ENCODE results near the gene ZC3HAV1. TPM values are rescaled to one million over a fixed set of nuclear protein-coding genes. Genes with fewer than 3 reads are reported as not detected.
"Not testable (repeated sequence)": the region's sequence is repeated elsewhere in the genome, so short reads cannot be mapped to it uniquely, and the experiment has no call there.

ZC3HAV1 gene
- polyA plus RNA-seq, 1 of the 3 experiments (the other 2 are of a cell fraction) = 11.2 TPM

GRCh38 chr7:139131601-139132041 is 22.1 kb upstream of the ZC3HAV1 start:
- WGBS (ENCODE audit: low lambda C conversion rate) = 95% methylated on average over 2 of the region's 2 CpGs
- Histone ChIP-seq H3K9me3 (no peaks in the 10 kb centered on the region), H3K27ac (ENCODE audit: low read depth in 2 of 2, low read length in 1 of 2) (no peak overlapping the region), H3K36me3 (replicated peaks in 1 of 2; ENCODE audit: control insufficient read depth in 1 of 2, insufficient read depth in 2 of 2, low read length in 1 of 2) (peaks cover 0 to 5% of the 10 kb centered on the region in 2 experiments), H3K79me2 (ENCODE audit: insufficient read depth) (peaks cover 7% of the 10 kb centered on the region; the same call in 1 of the 2 replicates), H3K9me2 (no peaks in the 10 kb centered on the region), H3K4me1 (ENCODE audit: control insufficient read depth in 1 of 2, insufficient read depth in 2 of 2, low read depth in 1 of 2, low read length in 1 of 2) (peaks cover 0 to 7% of the 10 kb centered on the region in 2 experiments; a peak in 2 of 4 replicates), H3K9ac (no peak overlapping the region), H4K20me1 (ENCODE audit: insufficient read depth) (no peaks in the 10 kb centered on the region), H3F3A (replicated peaks; ENCODE audit: insufficient read depth) (peaks cover 7% of the 10 kb centered on the region), H3K27me3 (ENCODE audit: insufficient read depth) (peaks cover 13% of the 10 kb centered on the region), H3K4me3 (ENCODE audit: low read depth in 2 of 2, low read length in 1 of 2) (no peak overlapping the region), H3K4me2 (no peak overlapping the region), H2AFZ (ENCODE audit: low read depth) (peak overlapping the region; percentile 96; the same call in 1 of the 2 replicates)
- DNase-seq = no peak
- POLR2A ChIA-PET = no interaction called here
- CTCF ChIA-PET = interaction anchor here (1.3 kb wide), 1 partner anchor 17 kb away, joined by 4 read pairs; no protein-coding TSS in a partner anchor
- TF ChIP-seq NRF1 (IDR thresholded peaks at IDR 0.05; ENCODE audit: low read depth, low read length) = no peak
- no peak for TF ChIP-seq TCF12 (IDR thresholded peaks at IDR 0.05)

DNA sequence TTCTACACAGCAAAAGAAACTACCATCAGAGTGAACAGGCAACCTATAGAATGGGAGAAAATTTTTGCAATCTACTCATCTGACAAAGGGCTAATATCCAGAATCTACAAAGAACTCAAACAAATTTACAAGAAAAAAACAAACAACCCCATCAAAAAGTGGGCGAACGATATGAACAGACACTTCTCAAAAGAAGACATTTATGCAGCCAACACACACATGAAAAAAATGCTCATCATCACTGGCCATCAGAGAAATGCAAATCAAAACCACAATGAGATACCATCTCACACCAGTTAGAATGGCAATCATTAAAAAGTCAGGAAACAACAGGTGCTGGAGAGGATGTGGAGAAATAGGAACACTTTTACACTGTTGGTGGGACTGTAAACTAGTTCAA is 20.3 kb upstream of the ZC3HAV1 start:
- H3K4me2 ChIP-seq; H3K27ac ChIP-seq (ENCODE audit: low read depth in 2 of 2, low read length in 1 of 2); DNase-seq; H3K4me1 ChIP-seq (ENCODE audit: control insufficient read depth in 1 of 2, insufficient read depth in 2 of 2, low read depth in 1 of 2, low read length in 1 of 2); POLR2A ChIA-PET; H3K9me3 ChIP-seq; H3K9me2 ChIP-seq; H3F3A ChIP-seq (replicated peaks; ENCODE audit: insufficient read depth); H3K36me3 ChIP-seq (replicated peaks in 1 of 2; ENCODE audit: control insufficient read depth in 1 of 2, insufficient read depth in 2 of 2, low read length in 1 of 2); H3K9ac ChIP-seq; H3K4me3 ChIP-seq (ENCODE audit: low read depth in 2 of 2, low read length in 1 of 2); H4K20me1 ChIP-seq (ENCODE audit: insufficient read depth); H2AFZ ChIP-seq (ENCODE audit: low read depth); CTCF ChIA-PET; H3K79me2 ChIP-seq (ENCODE audit: insufficient read depth): not testable (repeated sequence)
- peaks cover 16% of the 10 kb centered on the region for H3K27me3 ChIP-seq (ENCODE audit: insufficient read depth)
- 96% methylated on average over 2 of the region's 2 CpGs for WGBS (ENCODE audit: low lambda C conversion rate)

DNA sequence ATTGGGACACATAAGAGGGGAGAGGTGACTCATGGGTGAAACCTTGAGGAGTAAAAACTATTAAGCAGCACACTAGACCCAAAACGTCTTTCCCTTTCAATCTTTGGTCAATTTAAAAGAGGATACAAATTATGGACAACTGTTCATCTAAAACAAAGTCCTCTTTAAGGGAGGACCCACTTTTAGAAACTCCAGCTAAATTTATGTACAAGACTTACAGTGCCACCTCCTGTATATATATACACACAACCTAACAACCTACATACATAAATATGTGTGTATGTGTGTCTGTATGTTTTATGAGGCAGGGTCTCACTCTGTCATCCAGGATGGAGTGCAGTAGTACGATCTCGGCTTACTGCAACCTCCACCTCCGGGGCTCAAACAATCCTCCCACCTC is 18.1 kb upstream of the ZC3HAV1 start:
- peaks cover 7% of the 10 kb centered on the region for H3F3A ChIP-seq (replicated peaks; ENCODE audit: insufficient read depth)
- no peaks in the 10 kb centered on the region for H3K36me3 ChIP-seq (replicated peaks in 1 of 2; ENCODE audit: control insufficient read depth in 1 of 2, insufficient read depth in 2 of 2, low read length in 1 of 2)
- CTCF ChIA-PET = interaction anchor here (1.2 to 1.6 kb wide), 6 partner anchors 8 to 111 kb away, joined by 3 to 6 read pairs (median 4); no protein-coding TSS in a partner anchor
- H3K4me2 ChIP-seq = no peak overlapping the region
- no peak overlapping the region for H3K9ac ChIP-seq
- H3K79me2 ChIP-seq (ENCODE audit: insufficient read depth) = no peaks in the 10 kb centered on the region
- TF ChIP-seq, protein P1, sequence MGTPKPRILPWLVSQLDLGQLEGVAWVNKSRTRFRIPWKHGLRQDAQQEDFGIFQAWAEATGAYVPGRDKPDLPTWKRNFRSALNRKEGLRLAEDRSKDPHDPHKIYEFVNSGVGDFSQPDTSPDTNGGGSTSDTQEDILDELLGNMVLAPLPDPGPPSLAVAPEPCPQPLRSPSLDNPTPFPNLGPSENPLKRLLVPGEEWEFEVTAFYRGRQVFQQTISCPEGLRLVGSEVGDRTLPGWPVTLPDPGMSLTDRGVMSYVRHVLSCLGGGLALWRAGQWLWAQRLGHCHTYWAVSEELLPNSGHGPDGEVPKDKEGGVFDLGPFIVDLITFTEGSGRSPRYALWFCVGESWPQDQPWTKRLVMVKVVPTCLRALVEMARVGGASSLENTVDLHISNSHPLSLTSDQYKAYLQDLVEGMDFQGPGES (IDR thresholded peaks at IDR 0.05; ENCODE audit: low read depth, low read length) = no peak
- no peak for TF ChIP-seq EP300 (IDR thresholded peaks at IDR 0.05; ENCODE audit: borderline replicate concordance in 1 of 2, low read depth in 1 of 2, low read length in 1 of 2)
- TF ChIP-seq NFIC (IDR thresholded peaks at IDR 0.05; ENCODE audit: borderline replicate concordance) = no peak
- peak; percentile 30; the same call in 1 of the 2 replicates for TF ChIP-seq RAD21 (IDR thresholded peaks at IDR 0.05; ENCODE audit: low read length)
- no peak for TF ChIP-seq JUND (IDR thresholded peaks at IDR 0.05)
- no peak for TF ChIP-seq RCOR1 (IDR thresholded peaks at IDR 0.05; ENCODE audit: low read length)
- no peak for TF ChIP-seq REST (IDR thresholded peaks at IDR 0.05; ENCODE audit: low read depth, low read length)
- TF ChIP-seq, protein P2, sequence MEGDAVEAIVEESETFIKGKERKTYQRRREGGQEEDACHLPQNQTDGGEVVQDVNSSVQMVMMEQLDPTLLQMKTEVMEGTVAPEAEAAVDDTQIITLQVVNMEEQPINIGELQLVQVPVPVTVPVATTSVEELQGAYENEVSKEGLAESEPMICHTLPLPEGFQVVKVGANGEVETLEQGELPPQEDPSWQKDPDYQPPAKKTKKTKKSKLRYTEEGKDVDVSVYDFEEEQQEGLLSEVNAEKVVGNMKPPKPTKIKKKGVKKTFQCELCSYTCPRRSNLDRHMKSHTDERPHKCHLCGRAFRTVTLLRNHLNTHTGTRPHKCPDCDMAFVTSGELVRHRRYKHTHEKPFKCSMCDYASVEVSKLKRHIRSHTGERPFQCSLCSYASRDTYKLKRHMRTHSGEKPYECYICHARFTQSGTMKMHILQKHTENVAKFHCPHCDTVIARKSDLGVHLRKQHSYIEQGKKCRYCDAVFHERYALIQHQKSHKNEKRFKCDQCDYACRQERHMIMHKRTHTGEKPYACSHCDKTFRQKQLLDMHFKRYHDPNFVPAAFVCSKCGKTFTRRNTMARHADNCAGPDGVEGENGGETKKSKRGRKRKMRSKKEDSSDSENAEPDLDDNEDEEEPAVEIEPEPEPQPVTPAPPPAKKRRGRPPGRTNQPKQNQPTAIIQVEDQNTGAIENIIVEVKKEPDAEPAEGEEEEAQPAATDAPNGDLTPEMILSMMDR (IDR thresholded peaks at IDR 0.05) = peak; percentile 22; the same call in 1 of the 2 replicates
- no peaks in the 10 kb centered on the region for H3K9me2 ChIP-seq
- DNase-seq = no peak
- WGBS (ENCODE audit: low lambda C conversion rate) = 46% methylated on average over 4 of the region's 4 CpGs
- POLR2A ChIA-PET = no interaction called here
- H2AFZ ChIP-seq (ENCODE audit: low read depth) = no peak overlapping the region
- no peaks in the 10 kb centered on the region for H3K4me1 ChIP-seq (ENCODE audit: control insufficient read depth in 1 of 2, insufficient read depth in 2 of 2, low read depth in 1 of 2, low read length in 1 of 2)
- no peaks in the 10 kb centered on the region for H4K20me1 ChIP-seq (ENCODE audit: insufficient read depth)
- H3K27ac ChIP-seq (ENCODE audit: low read depth in 2 of 2, low read length in 1 of 2) = no peak overlapping the region
- no peaks in the 10 kb centered on the region for H3K9me3 ChIP-seq
- H3K27me3 ChIP-seq (ENCODE audit: insufficient read depth) = peaks cover 32% of the 10 kb centered on the region
- no peak overlapping the region for H3K4me3 ChIP-seq (ENCODE audit: low read depth in 2 of 2, low read length in 1 of 2)

Data from SK-N-SH (cell line).